GM23248 (cell line): ENCODE measurements around the gene RPL14.

Source experiments
- EZH2 ChIP-seq: fragments of 200-600 bp; sonication (generic); IDR thresholded peaks from 2 replicates; pipeline ENCODE4 v1.6.1; 2018; ENCODE audit warnings: antibody characterized with exemption, mild to moderate bottlenecking; ENCODE audit not compliant: insufficient read depth, poor library complexity, severe bottlenecking
- EZH2phosphoT487 ChIP-seq: fragments of 200-600 bp; sonication (generic); IDR thresholded peaks from 2 replicates; pipeline ENCODE4 v1.6.1; 2018; ENCODE audit warnings: antibody characterized with exemption, moderate library complexity, mild to moderate bottlenecking, low read depth; ENCODE audit not compliant: insufficient read depth

- TF ChIP-seq EZH2phosphoT487 (no peak), EZH2 (no peak)
Observed at GRCh38 chr3:40437889-40438288, 19.2 kb upstream of the RPL14 start.
